ENCODE results near the gene HIPK2.

The HIPK2 gene

DNA sequence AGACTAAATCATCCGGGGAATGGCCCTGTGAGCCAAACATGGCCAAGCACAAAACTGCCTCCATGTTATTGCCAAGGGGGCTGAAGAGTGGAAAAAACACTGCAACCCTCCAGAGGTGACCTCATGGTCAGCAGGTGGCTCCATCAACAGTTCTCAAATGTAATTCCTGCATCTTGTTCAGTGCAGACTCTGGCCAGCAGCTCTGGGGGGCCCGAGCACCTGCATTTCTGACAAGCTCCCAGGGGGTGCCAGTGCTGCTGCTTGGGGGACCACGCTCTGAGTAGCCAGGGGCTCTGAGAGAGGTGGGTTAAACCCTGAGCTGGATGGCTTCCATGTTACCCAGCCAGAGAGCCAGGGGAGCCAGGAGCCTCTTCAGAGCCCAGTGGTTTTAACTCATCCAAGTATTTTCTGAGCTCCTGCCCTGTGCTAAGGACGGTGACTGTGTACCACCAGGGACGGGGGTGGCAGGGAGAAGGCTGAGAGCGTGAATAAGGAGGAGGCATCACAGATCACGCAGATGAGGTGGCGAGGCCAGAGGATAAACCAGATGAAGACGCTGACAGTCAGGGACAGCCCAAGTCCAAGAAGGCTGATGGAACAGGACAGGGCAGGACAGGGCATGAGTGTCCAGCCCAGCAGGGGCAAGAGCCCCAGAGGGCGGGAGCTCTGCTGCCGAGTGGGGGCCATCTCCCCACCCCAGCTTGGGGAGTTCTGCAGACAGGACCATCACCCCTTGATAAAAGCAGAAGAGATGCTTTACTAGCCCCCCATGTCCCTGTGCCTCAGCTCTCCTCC, 201.4 kb downstream of the HIPK2 start:
- no peak for TF ChIP-seq RAD21 (IDR thresholded peaks at IDR 0.05; ENCODE audit: low read depth)
- TF ChIP-seq EGR1 (IDR thresholded peaks at IDR 0.05) = no peak
- TF ChIP-seq, protein P1, sequence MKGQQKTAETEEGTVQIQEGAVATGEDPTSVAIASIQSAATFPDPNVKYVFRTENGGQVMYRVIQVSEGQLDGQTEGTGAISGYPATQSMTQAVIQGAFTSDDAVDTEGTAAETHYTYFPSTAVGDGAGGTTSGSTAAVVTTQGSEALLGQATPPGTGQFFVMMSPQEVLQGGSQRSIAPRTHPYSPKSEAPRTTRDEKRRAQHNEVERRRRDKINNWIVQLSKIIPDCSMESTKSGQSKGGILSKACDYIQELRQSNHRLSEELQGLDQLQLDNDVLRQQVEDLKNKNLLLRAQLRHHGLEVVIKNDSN (IDR thresholded peaks at IDR 0.05) = no peak
- TF ChIP-seq EP300 (IDR thresholded peaks at IDR 0.05; ENCODE audit: borderline replicate concordance) = no peak
- no peak for TF ChIP-seq MAX (IDR thresholded peaks at IDR 0.05)
- TF ChIP-seq CREB1 (IDR thresholded peaks at IDR 0.05; ENCODE audit: low read depth) = no peak
- TF ChIP-seq, protein P2, sequence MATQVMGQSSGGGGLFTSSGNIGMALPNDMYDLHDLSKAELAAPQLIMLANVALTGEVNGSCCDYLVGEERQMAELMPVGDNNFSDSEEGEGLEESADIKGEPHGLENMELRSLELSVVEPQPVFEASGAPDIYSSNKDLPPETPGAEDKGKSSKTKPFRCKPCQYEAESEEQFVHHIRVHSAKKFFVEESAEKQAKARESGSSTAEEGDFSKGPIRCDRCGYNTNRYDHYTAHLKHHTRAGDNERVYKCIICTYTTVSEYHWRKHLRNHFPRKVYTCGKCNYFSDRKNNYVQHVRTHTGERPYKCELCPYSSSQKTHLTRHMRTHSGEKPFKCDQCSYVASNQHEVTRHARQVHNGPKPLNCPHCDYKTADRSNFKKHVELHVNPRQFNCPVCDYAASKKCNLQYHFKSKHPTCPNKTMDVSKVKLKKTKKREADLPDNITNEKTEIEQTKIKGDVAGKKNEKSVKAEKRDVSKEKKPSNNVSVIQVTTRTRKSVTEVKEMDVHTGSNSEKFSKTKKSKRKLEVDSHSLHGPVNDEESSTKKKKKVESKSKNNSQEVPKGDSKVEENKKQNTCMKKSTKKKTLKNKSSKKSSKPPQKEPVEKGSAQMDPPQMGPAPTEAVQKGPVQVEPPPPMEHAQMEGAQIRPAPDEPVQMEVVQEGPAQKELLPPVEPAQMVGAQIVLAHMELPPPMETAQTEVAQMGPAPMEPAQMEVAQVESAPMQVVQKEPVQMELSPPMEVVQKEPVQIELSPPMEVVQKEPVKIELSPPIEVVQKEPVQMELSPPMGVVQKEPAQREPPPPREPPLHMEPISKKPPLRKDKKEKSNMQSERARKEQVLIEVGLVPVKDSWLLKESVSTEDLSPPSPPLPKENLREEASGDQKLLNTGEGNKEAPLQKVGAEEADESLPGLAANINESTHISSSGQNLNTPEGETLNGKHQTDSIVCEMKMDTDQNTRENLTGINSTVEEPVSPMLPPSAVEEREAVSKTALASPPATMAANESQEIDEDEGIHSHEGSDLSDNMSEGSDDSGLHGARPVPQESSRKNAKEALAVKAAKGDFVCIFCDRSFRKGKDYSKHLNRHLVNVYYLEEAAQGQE (IDR thresholded peaks at IDR 0.05; ENCODE audit: low read depth) = no peak
- TF ChIP-seq CEBPB (IDR thresholded peaks at IDR 0.05) = no peak
- TF ChIP-seq TEAD4 (IDR thresholded peaks at IDR 0.05) = no peak
- no peak for TF ChIP-seq TAF1 (IDR thresholded peaks at IDR 0.05; ENCODE audit: low read depth)
- TF ChIP-seq NFIC (IDR thresholded peaks at IDR 0.05) = no peak
- no peak for TF ChIP-seq TCF12 (IDR thresholded peaks at IDR 0.05; ENCODE audit: low read depth)
- TF ChIP-seq YY1 (IDR thresholded peaks at IDR 0.05; ENCODE audit: low read depth) = no peak
- no peak for TF ChIP-seq ZBTB7A (IDR thresholded peaks at IDR 0.05; ENCODE audit: low read depth)
- TF ChIP-seq FOXM1 (IDR thresholded peaks at IDR 0.05; ENCODE audit: borderline replicate concordance, low read depth) = no peak

DNA sequence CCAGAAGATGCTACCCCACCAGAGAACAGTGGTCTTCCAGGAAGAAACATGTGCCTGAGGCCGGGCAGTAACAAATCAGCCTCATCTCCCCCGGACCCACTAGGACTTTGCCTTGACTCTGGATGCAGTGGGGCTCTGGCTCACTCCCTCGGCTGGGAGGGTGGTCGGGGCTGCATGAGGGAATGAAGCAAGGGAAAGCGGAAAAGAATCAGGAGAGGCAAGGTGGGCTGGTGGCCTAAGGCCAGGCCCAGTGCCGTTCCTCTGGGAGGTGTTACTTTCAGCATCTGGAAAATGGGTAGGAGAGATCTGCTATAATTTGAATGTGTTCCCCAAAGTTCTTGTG, 202.5 kb downstream of the HIPK2 start:
- TF ChIP-seq EGR1 (IDR thresholded peaks at IDR 0.05) (no peak), EP300 (IDR thresholded peaks at IDR 0.05; ENCODE audit: borderline replicate concordance) (no peak), CREB1 (IDR thresholded peaks at IDR 0.05; ENCODE audit: low read depth) (no peak), YY1 (IDR thresholded peaks at IDR 0.05; ENCODE audit: low read depth) (no peak), TEAD4 (IDR thresholded peaks at IDR 0.05) (no peak), ZBTB7A (IDR thresholded peaks at IDR 0.05; ENCODE audit: low read depth) (no peak), RAD21 (IDR thresholded peaks at IDR 0.05; ENCODE audit: low read depth) (no peak), MAX (IDR thresholded peaks at IDR 0.05) (no peak), CEBPB (IDR thresholded peaks at IDR 0.05) (no peak), NFIC (IDR thresholded peaks at IDR 0.05) (no peak), TCF12 (IDR thresholded peaks at IDR 0.05; ENCODE audit: low read depth) (no peak)
- TF ChIP-seq, protein P1 (IDR thresholded peaks at IDR 0.05) = no peak
- TF ChIP-seq, protein P2 (IDR thresholded peaks at IDR 0.05; ENCODE audit: low read depth) = no peak

GRCh38 chr7:139574618-139575337, 203.0 kb downstream of the HIPK2 start:
- TF ChIP-seq FOXM1 (IDR thresholded peaks at IDR 0.05; ENCODE audit: borderline replicate concordance, low read depth) (no peak), NFIC (IDR thresholded peaks at IDR 0.05) (no peak), TCF12 (IDR thresholded peaks at IDR 0.05; ENCODE audit: low read depth) (no peak), EGR1 (IDR thresholded peaks at IDR 0.05) (no peak), YY1 (IDR thresholded peaks at IDR 0.05; ENCODE audit: low read depth) (no peak), CEBPB (IDR thresholded peaks at IDR 0.05) (no peak), RAD21 (IDR thresholded peaks at IDR 0.05; ENCODE audit: low read depth) (no peak), TEAD4 (IDR thresholded peaks at IDR 0.05) (no peak), MAX (IDR thresholded peaks at IDR 0.05) (no peak), CREB1 (IDR thresholded peaks at IDR 0.05; ENCODE audit: low read depth) (no peak)
- TF ChIP-seq, protein P1 (IDR thresholded peaks at IDR 0.05) = no peak
- TF ChIP-seq, protein P2 (IDR thresholded peaks at IDR 0.05; ENCODE audit: low read depth) = no peak
